ENCODE results near the gene SPRED3.

The SPRED3 gene

GRCh38 chr19:38445362-38445761 is 56.9 kb downstream of the SPRED3 start:
- no peak for DNase-seq (ENCODE audit: low read depth)

- no peak for DNase-seq (ENCODE audit: low read depth)
These were observed 59.7 kb downstream of the SPRED3 start for GRCh38 chr19:38448225-38448624.

Data from activated gamma-delta T cell treated with anti-CD3 and anti-CD28 coated beads, Interleukin-2, amount 50 U/mL, for 16 hours (primary cell).